Peyer's patch (tissue), 4 donors: ENCODE results near the gene ORMDL1.

Experiments
- POLR2A ChIP-seq, 2 donors: fragments of 450-650 bp; IDR thresholded peaks; one replicate each; pipeline ENCODE4 v1.5.1; 2017; ENCODE audit warnings: antibody characterized with exemption in 2 of 2, mild to moderate bottlenecking in 2 of 2, moderate library complexity in 2 of 2
- TF ChIP-seq, protein P1 (sequence below), 6 experiments: fragments of 450-650 bp in 4 of 6; fragments of 200-600 bp in 2 of 6; sonication (generic) in 1 of 6; IDR thresholded peaks; one replicate each; pipeline ENCODE4 v1.5.1; 2017 to 2019; ENCODE audit warnings: antibody characterized with exemption in 6 of 6, mild to moderate bottlenecking in 3 of 6, moderate library complexity in 1 of 6

DNA sequence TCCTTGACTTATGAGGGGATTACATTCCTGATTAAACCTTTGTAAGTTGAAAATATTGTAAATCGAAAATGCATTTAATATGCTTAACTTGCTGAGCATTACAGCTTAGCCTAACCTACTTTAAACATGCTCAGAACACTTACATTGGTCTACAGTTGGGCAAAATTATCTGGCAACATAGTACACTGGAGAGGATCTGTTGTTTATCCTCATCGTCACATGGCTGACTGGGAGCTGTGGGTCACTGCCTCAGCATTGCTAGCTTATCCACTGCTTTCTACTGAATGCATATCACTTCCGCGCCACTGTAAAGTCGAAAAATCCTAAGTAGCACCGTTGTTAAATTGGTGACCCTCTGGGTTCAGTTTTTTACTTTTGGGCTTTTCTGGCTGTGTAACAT, 13.8 kb upstream of the ORMDL1 start:
- TF ChIP-seq, protein P1, sequence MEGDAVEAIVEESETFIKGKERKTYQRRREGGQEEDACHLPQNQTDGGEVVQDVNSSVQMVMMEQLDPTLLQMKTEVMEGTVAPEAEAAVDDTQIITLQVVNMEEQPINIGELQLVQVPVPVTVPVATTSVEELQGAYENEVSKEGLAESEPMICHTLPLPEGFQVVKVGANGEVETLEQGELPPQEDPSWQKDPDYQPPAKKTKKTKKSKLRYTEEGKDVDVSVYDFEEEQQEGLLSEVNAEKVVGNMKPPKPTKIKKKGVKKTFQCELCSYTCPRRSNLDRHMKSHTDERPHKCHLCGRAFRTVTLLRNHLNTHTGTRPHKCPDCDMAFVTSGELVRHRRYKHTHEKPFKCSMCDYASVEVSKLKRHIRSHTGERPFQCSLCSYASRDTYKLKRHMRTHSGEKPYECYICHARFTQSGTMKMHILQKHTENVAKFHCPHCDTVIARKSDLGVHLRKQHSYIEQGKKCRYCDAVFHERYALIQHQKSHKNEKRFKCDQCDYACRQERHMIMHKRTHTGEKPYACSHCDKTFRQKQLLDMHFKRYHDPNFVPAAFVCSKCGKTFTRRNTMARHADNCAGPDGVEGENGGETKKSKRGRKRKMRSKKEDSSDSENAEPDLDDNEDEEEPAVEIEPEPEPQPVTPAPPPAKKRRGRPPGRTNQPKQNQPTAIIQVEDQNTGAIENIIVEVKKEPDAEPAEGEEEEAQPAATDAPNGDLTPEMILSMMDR (IDR thresholded peaks at IDR 0.05) = no peak
- TF ChIP-seq POLR2A (IDR thresholded peaks at IDR 0.05) = no peak
